ENCODE results near the gene CDK5R1.

DNA sequence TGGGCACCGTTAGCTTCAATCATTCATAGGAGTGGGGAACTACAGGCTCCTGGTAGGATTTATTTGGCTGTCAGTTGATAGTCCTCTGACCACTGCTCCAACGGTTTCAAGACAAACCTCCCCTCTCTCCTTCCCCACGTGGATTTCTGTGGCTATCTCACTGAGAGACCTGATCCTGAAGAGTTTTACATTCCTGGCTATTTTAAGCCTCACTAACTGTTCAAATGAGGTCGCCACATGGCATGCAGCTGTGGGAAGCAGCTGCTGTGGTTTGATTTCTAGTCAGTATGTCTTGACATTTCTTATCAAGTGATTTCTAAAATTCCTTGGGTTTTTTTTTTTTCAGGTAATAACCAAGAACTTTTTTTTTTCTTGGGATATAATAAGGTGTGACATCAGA is 38.3 kb downstream of the CDK5R1 start:
- no peak for TF ChIP-seq EZH2 (IDR thresholded peaks at IDR 0.05; ENCODE audit: insufficient read depth, poor library complexity, severe bottlenecking)
- TF ChIP-seq EZH2phosphoT487 (IDR thresholded peaks at IDR 0.05; ENCODE audit: insufficient read depth, low read depth): no peak
